Breast epithelium (tissue), 3 donors: ENCODE data around the gene WNT5B.

Experiments used
- CTCF ChIP-seq, 3 donors: fragments of 450-650 bp; IDR thresholded peaks; one replicate each; pipeline ENCODE4 v1.5.1; 2016 to 2017; ENCODE audit warnings: antibody characterized with exemption in 3 of 3, mild to moderate bottlenecking in 3 of 3, moderate library complexity in 3 of 3
- POLR2AphosphoS5 ChIP-seq, 3 donors: sonication (generic); formaldehyde crosslinking; IDR thresholded peaks; one replicate each; pipeline ENCODE4 v1.6.1; 2017; ENCODE audit warnings: antibody characterized with exemption in 3 of 3

GRCh38 chr12:1583421-1584078, 45.5 kb upstream of the WNT5B start:
- peak; percentile 64 to 91 (median 88) for TF ChIP-seq CTCF (IDR thresholded peaks at IDR 0.05)
- TF ChIP-seq POLR2AphosphoS5 (IDR thresholded peaks at IDR 0.05) = peak in 2 of 3 donors; percentile 45 to 74
